Hepatocyte (in vitro differentiated cells): ENCODE measurements around the gene PTX4. TPM values are rescaled to one million over a fixed set of nuclear protein-coding genes. Genes with fewer than 3 reads are reported as not detected.

ENCODE experiments used
- DNase-seq: peaks from one replicate; pipeline ENCODE4 v3.0.0-alpha.2; 2016; ENCODE audit warnings: low spot score
- H2AFZ ChIP-seq: fragments of 200-600 bp; sonication (generic); 2 replicates; pipeline ENCODE4 v1.6.0; 2016; ENCODE audit warnings: antibody characterized with exemption, mild to moderate bottlenecking
- H3K27ac ChIP-seq: fragments of 200-600 bp; sonication (generic); 2 replicates; pipeline ENCODE4 v1.5.1; 2016; ENCODE audit warnings: mild to moderate bottlenecking
- H3K27me3 ChIP-seq: fragments of 200-600 bp; sonication (generic); 2 replicates; pipeline ENCODE4 v1.6.1; 2016
- H3K36me3 ChIP-seq: fragments of 200-600 bp; sonication (generic); replicated peaks from 2 replicates; pipeline ENCODE4 v1.5.1; 2016; ENCODE audit warnings: low read depth; ENCODE audit not compliant: insufficient read depth
- H3K4me1 ChIP-seq: fragments of 200-600 bp; sonication (generic); 2 replicates; pipeline ENCODE4 v1.5.1; 2016; ENCODE audit warnings: mild to moderate bottlenecking, moderate library complexity; ENCODE audit not compliant: insufficient read depth
- H3K4me2 ChIP-seq: fragments of 200-600 bp; sonication (generic); 2 replicates; pipeline ENCODE4 v1.6.0; 2016
- H3K4me3 ChIP-seq: fragments of 200-600 bp; sonication (generic); 2 replicates; pipeline ENCODE4 v1.5.1; 2016; ENCODE audit warnings: mild to moderate bottlenecking
- H3K79me2 ChIP-seq: fragments of 200-600 bp; sonication (generic); 2 replicates; pipeline ENCODE4 v1.6.0; 2017; ENCODE audit warnings: mild to moderate bottlenecking
- H3K9me2 ChIP-seq: fragments of 200-600 bp; sonication (generic); replicated peaks from 2 replicates; pipeline ENCODE4 v1.6.0; 2017; ENCODE audit warnings: mild to moderate bottlenecking; ENCODE audit not compliant: insufficient read depth
- H3K9me3 ChIP-seq: fragments of 200-600 bp; sonication (generic); 2 replicates; pipeline ENCODE4 v1.5.1; 2016; ENCODE audit warnings: low read depth, mild to moderate bottlenecking
- H4K20me1 ChIP-seq: fragments of 200-600 bp; sonication (generic); 2 replicates; pipeline ENCODE4 v1.6.0; 2016; ENCODE audit warnings: mild to moderate bottlenecking; ENCODE audit not compliant: insufficient read depth, poor library complexity, severe bottlenecking
- EZH2 ChIP-seq: fragments of 200-600 bp; sonication (generic); IDR thresholded peaks from 2 replicates; pipeline ENCODE4 v1.6.1; 2016; ENCODE audit warnings: antibody characterized with exemption, mild to moderate bottlenecking, borderline replicate concordance
- EZH2phosphoT487 ChIP-seq: fragments of 200-600 bp; sonication (generic); IDR thresholded peaks from one replicate; pipeline ENCODE4 v1.6.1; 2018; ENCODE audit warnings: antibody characterized with exemption, mild to moderate bottlenecking, low read depth, moderate library complexity; ENCODE audit not compliant: unreplicated experiment, severe bottlenecking
- WGBS: methylation state at CpG from one replicate; pipeline ENCODE4 v1.1.6; 2016; ENCODE audit warnings: low lambda C conversion rate; ENCODE audit errors: missing lambda C conversion rate; 5-methylcytosine and 5-hydroxymethylcytosine counted together
- polyA plus RNA-seq: library from polyadenylated mRNA; unstranded; fragments of >200 nt; fragmentation: Nextera tagmentation; extraction: Ambion mirVana; gene quantifications from 2 replicates; pipeline ENCODE4 v1.2.1, GENCODE V29; 2016
- total RNA-seq: library from RNA; depleted of rRNA; stranded (reverse); fragments of >200 nt; gene quantifications from 2 replicates; pipeline ENCODE4 v1.2.3, GENCODE V29; 2014
- TF ChIP-seq, protein P1 (sequence below): fragments of 200-600 bp; sonication (generic); IDR thresholded peaks from 2 replicates; pipeline ENCODE4 v1.5.1; 2016; ENCODE audit warnings: antibody characterized with exemption, mild to moderate bottlenecking; ENCODE audit not compliant: poor library complexity

PTX4 gene
- total and polyA plus RNA-seq, 2 experiments from 2014 or later = not detected

DNA sequence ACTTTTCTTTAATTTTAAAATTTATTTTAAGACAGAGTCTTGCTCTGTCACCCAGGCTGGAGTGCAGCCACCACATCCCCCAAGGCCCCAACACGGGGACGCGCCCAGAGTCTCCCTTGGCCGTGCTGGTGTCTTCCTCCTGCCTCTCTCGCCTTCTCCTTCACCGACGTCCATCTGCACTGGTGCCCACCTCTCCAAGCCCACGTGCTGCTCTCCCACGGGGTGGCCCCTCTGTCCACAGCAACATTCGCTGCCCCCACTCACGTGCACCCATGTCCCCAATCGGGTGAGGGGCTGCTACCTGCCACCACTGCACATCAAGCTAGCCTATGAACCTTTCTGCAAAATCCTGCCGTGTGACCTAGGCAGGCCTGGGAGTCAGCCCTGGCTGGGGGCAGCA lies 47.9 kb upstream of the PTX4 start:
- no peaks in the 10 kb centered on the region for H3K9me2 ChIP-seq
- 95% methylated on average over 13 of the region's 13 CpGs for WGBS
- no peaks in the 10 kb centered on the region for H3K27me3 ChIP-seq
- H3K4me2 ChIP-seq = no peak overlapping the region
- H3K9me3 ChIP-seq = no peaks in the 10 kb centered on the region
- no peak for DNase-seq
- H3K36me3 ChIP-seq = no peaks in the 10 kb centered on the region
- no peak overlapping the region for H2AFZ ChIP-seq
- H3K27ac ChIP-seq = no peak overlapping the region
- peaks cover 8% of the 10 kb centered on the region for H3K79me2 ChIP-seq
- TF ChIP-seq EZH2phosphoT487 = no peak
- TF ChIP-seq, protein P1, sequence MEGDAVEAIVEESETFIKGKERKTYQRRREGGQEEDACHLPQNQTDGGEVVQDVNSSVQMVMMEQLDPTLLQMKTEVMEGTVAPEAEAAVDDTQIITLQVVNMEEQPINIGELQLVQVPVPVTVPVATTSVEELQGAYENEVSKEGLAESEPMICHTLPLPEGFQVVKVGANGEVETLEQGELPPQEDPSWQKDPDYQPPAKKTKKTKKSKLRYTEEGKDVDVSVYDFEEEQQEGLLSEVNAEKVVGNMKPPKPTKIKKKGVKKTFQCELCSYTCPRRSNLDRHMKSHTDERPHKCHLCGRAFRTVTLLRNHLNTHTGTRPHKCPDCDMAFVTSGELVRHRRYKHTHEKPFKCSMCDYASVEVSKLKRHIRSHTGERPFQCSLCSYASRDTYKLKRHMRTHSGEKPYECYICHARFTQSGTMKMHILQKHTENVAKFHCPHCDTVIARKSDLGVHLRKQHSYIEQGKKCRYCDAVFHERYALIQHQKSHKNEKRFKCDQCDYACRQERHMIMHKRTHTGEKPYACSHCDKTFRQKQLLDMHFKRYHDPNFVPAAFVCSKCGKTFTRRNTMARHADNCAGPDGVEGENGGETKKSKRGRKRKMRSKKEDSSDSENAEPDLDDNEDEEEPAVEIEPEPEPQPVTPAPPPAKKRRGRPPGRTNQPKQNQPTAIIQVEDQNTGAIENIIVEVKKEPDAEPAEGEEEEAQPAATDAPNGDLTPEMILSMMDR = no peak
- peaks cover 32% of the 10 kb centered on the region for H3K4me1 ChIP-seq
- no peak overlapping the region for H3K4me3 ChIP-seq
- H4K20me1 ChIP-seq = no peaks in the 10 kb centered on the region

DNA sequence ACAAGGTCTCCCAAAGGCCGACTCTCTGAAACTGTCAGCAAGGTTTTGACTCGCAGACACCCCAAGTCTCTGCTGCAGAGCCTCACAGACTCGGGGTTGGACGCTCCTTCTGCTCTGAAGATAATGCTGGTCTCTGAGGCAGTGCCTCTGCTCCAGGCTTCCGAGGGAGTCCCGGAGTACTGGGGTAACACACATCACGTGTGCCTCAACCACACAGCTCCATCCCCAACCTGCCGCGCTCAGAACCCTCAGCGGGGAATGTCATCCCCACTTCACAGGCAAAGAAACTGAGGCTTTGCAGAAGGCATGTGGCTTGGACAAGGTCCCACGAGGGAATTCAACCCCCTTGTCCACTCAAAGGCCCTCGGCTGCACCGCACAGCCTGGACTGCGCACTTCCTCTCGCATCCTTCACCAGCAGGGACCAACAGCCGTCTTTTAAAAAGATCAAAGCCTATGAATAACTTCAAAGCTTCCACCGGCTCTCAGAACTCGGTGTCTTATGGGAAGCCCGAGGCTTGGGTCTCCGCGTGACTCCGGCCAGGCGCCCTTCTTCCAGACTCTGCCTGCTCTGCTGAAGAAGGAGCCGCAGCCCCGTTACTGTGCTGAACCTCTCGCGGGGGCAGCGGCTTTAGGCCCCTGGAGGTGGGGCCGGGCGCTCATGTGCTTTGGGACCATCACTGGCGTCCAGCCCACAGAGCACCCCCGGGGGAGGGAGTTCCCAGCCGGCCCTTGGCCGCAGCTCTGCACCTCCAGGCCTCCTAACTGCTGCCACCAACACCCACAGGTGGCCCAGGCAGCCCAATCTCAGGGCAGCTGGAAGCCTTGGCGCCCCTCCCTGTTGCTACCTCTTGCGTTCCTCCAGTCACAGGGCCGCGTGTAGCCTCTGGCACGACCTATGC lies 46.9 kb upstream of the PTX4 start:
- Histone ChIP-seq H3K27ac (peak overlapping the region; percentile 97), H3K36me3 (no peaks in the 10 kb centered on the region), H3K4me3 (no peak overlapping the region), H3K9me2 (no peaks in the 10 kb centered on the region), H2AFZ (no peak overlapping the region), H3K4me2 (peak overlapping the region; percentile 71), H3K79me2 (peaks cover 8% of the 10 kb centered on the region), H4K20me1 (no peaks in the 10 kb centered on the region), H3K4me1 (peaks cover 41% of the 10 kb centered on the region), H3K9me3 (no peaks in the 10 kb centered on the region), H3K27me3 (no peaks in the 10 kb centered on the region)
- 81% methylated on average over 39 of the region's 39 CpGs for WGBS
- no peak for DNase-seq
- no peak for TF ChIP-seq EZH2phosphoT487
- TF ChIP-seq, protein P1 = no peak
- no peak for TF ChIP-seq EZH2

DNA sequence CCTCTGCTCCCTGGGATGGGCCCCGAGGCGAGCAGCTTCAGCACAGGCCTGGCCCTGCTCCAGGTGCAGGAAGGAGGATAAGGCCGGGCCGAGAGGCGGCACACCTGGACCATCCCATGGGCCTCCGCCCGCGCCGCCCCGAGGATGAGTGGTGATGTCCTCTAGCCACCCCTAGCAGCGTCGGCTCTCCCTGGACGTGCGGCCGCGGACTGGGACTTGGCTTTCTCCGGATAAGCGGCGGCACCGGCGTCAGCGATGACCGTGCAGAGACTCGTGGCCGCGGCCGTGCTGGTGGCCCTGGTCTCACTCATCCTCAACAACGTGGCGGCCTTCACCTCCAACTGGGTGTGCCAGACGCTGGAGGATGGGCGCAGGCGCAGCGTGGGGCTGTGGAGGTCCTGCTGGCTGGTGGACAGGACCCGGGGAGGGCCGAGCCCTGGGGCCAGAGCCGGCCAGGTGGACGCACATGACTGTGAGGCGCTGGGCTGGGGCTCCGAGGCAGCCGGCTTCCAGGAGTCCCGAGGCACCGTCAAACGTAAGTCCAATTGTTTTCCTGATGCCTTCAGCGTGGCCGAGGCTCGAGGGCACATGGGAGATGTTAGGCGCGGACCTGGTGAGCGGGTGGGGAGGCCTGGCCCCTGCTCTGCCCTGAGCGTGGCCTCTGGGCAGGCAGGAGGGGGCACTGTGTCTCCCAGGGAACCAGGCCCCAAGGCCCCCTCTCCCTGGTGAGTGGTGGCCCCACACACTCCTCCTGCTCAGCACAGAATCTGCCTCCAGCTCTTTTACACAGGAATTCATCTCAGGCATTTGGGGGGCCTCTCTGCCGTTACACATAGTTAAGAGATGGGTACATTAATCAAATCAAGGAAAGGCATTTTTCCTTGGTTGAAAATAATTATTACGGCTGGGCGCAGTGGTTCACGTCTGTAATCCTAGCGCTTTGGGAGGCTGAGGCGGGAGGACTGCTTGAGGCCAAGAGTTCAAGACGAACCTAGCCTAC lies 45.6 kb upstream of the PTX4 start:
- H2AFZ ChIP-seq = no peak overlapping the region

More for the DNA sequence above, 45.6 kb upstream of the PTX4 start:
- H3K9me3 ChIP-seq = no peaks in the 10 kb centered on the region
- no peak for DNase-seq
- H3K79me2 ChIP-seq = peaks cover 8% of the 10 kb centered on the region
- peak overlapping the region; percentile 97 for H3K27ac ChIP-seq
- WGBS = 90% methylated on average over 51 of the region's 57 CpGs
- TF ChIP-seq, protein P1 = no peak
- TF ChIP-seq EZH2 (no peak), EZH2phosphoT487 (no peak)
- H3K4me1 ChIP-seq = peaks cover 50% of the 10 kb centered on the region
- H3K27me3 ChIP-seq = no peaks in the 10 kb centered on the region
- H3K4me2 ChIP-seq = peak overlapping the region; percentile 71
- no peaks in the 10 kb centered on the region for H4K20me1 ChIP-seq
- H3K4me3 ChIP-seq = no peak overlapping the region
- H3K36me3 ChIP-seq = no peaks in the 10 kb centered on the region
- H3K9me2 ChIP-seq = no peaks in the 10 kb centered on the region
